ENCODE data around the gene MIPEP. TPM values are rescaled to one million over a fixed set of nuclear protein-coding genes. Genes with fewer than 3 reads are reported as not detected.

The MIPEP gene
- polyA plus RNA-seq, 1 donor (not counting 4 experiments of a cell fraction or from before 2014, with no cell fraction given) = 35.0 TPM

GRCh38 chr13:23847497-23847896 is 41.7 kb downstream of the MIPEP start:
- no peak overlapping the region for H3K4me3 ChIP-seq (ENCODE audit: control insufficient read depth in 2 of 3, extremely low read depth in 1 of 3, insufficient read depth in 2 of 3, low read depth in 1 of 3, low read length in 3 of 3)
- TF ChIP-seq EZH2 (IDR thresholded peaks at IDR 0.05; ENCODE audit: low read length) (no peak), CTCF (optimal IDR thresholded peaks at IDR 0.05 in 1 of 3, IDR thresholded peaks at IDR 0.05 in 1 of 3, conservative IDR thresholded peaks at IDR 0.05 in 1 of 3; ENCODE audit: extremely low read depth in 1 of 3, insufficient read depth in 2 of 3, low read length in 3 of 3) (no peak)
- no peaks in the 10 kb centered on the region for H4K20me1 ChIP-seq (ENCODE audit: control insufficient read depth, extremely low read depth, insufficient read depth, low read length)
- no peaks in the 10 kb centered on the region for H3K27me3 ChIP-seq (ENCODE audit: control insufficient read depth, extremely low read depth, insufficient read depth, low read length)
- H3K27ac ChIP-seq (ENCODE audit: control insufficient read depth, insufficient read depth, low read length) = no peak overlapping the region
- DNase-seq (ENCODE audit: low read depth, low spot score) (no peak), FAIRE-seq (no peak)
- dilution Hi-C loops (cut with MboI; ENCODE audit: extremely low pct_ligation_motif_present, low sequenced_read_pairs) = no loop called here
- peaks cover 33% of the 10 kb centered on the region for H3K4me1 ChIP-seq (ENCODE audit: control insufficient read depth, extremely low read depth, insufficient read depth, low read length)
- no peaks in the 10 kb centered on the region for H3K9me3 ChIP-seq (ENCODE audit: control insufficient read depth, low read depth, low read length)
- H3K36me3 ChIP-seq (ENCODE audit: control insufficient read depth in 2 of 2, extremely low read depth in 1 of 2, insufficient read depth in 2 of 2, low read length in 2 of 2) = peaks cover 0 to 2% of the 10 kb centered on the region in 2 experiments
- no peaks in the 10 kb centered on the region for H3K9me1 ChIP-seq (ENCODE audit: control insufficient read depth, extremely low read depth, insufficient read depth, low read length)
- H2AFZ ChIP-seq (ENCODE audit: control insufficient read depth, low read length) = no peak overlapping the region
- H3K79me2 ChIP-seq (ENCODE audit: control insufficient read depth, insufficient read depth, low read length) = no peaks in the 10 kb centered on the region
- H3K9ac ChIP-seq (ENCODE audit: control insufficient read depth, extremely low read depth, insufficient read depth, low read length) = no peak overlapping the region
- no peak overlapping the region for H3K4me2 ChIP-seq (ENCODE audit: control insufficient read depth, extremely low read depth, insufficient read depth, low read depth, low read length)

- dilution Hi-C loops (cut with MboI; ENCODE audit: extremely low pct_ligation_motif_present, low sequenced_read_pairs) = no loop called here
- H3K9me3 ChIP-seq (ENCODE audit: control insufficient read depth, low read depth, low read length) = no peaks in the 10 kb centered on the region
- no peak overlapping the region for H3K27ac ChIP-seq (ENCODE audit: control insufficient read depth, insufficient read depth, low read length)
- no peaks in the 10 kb centered on the region for H3K36me3 ChIP-seq (ENCODE audit: control insufficient read depth in 2 of 2, extremely low read depth in 1 of 2, insufficient read depth in 2 of 2, low read length in 2 of 2)
- H3K4me2 ChIP-seq (ENCODE audit: control insufficient read depth, extremely low read depth, insufficient read depth, low read depth, low read length) = no peak overlapping the region
- no peak for TF ChIP-seq EZH2 (IDR thresholded peaks at IDR 0.05; ENCODE audit: low read length)
- no peak for TF ChIP-seq CTCF (optimal IDR thresholded peaks at IDR 0.05 in 1 of 3, IDR thresholded peaks at IDR 0.05 in 1 of 3, conservative IDR thresholded peaks at IDR 0.05 in 1 of 3; ENCODE audit: extremely low read depth in 1 of 3, insufficient read depth in 2 of 3, low read length in 3 of 3)
- H3K9me1 ChIP-seq (ENCODE audit: control insufficient read depth, extremely low read depth, insufficient read depth, low read length) = no peaks in the 10 kb centered on the region
- H3K4me3 ChIP-seq (ENCODE audit: control insufficient read depth in 2 of 3, extremely low read depth in 1 of 3, insufficient read depth in 2 of 3, low read depth in 1 of 3, low read length in 3 of 3) = no peak overlapping the region
- no peaks in the 10 kb centered on the region for H3K27me3 ChIP-seq (ENCODE audit: control insufficient read depth, extremely low read depth, insufficient read depth, low read length)
- H3K79me2 ChIP-seq (ENCODE audit: control insufficient read depth, insufficient read depth, low read length) = no peaks in the 10 kb centered on the region
- H3K9ac ChIP-seq (ENCODE audit: control insufficient read depth, extremely low read depth, insufficient read depth, low read length) = no peak overlapping the region
- no peak overlapping the region for H2AFZ ChIP-seq (ENCODE audit: control insufficient read depth, low read length)
- FAIRE-seq (no peak), DNase-seq (ENCODE audit: low read depth, low spot score) (no peak)
- no peaks in the 10 kb centered on the region for H4K20me1 ChIP-seq (ENCODE audit: control insufficient read depth, extremely low read depth, insufficient read depth, low read length)
- peaks cover 22% of the 10 kb centered on the region for H3K4me1 ChIP-seq (ENCODE audit: control insufficient read depth, extremely low read depth, insufficient read depth, low read length)
Measured at GRCh38 chr13:23845105-23845725, 44.0 kb downstream of the MIPEP start.
